Subcutaneous adipose tissue (tissue), 4 donors: ENCODE results near the gene CLMP. TPM values are rescaled to one million over a fixed set of nuclear protein-coding genes. Genes with fewer than 3 reads are reported as not detected.

Experiments
- total RNA-seq, 4 donors: library from RNA; depleted of rRNA; stranded (reverse); fragments of >200 nt; gene quantifications; one replicate each; pipeline ENCODE4 v1.1.0, GENCODE V29; 2016
- TF ChIP-seq, protein P1 (sequence below): fragments of 450-650 bp; IDR thresholded peaks from one replicate; pipeline ENCODE4 v1.5.1; 2016; ENCODE audit warnings: low read depth, mild to moderate bottlenecking, control low read depth, antibody characterized with exemption, moderate library complexity

The CLMP gene
- total RNA-seq, 4 donors from 2014 or later: 201 to 240 (median 209) TPM

DNA sequence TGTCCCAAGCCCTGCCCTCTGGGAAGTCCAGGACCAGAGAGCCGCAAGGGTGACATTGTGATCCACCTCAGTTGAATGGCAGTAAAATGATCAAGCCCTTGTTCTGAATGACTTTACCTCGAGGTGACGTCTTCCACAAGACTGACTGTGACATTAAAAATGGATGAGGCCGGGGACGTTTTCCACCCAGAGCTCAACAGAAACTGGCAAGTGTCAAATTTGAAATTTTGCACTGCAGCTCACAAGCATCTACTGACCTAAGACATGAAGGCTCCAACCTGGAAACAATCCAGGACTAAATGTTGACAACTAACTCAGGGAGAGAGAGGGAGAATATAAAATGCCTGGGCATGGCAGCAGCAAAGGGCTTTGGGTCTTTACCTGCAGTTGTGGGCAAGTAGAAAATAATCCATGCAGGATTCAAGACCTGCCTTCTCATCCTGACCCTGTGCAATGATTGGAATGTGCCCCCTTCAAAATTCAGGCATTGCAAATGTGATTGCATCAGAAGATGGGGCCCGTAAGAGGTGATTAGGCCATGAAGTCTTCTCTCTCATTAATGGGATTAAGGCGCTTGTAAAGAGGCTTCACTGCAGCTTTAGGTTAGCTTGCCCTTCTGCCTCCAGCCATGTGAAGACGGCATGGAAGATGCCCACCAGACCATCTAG is 33.6 kb upstream of the CLMP start:
- TF ChIP-seq, protein P1, sequence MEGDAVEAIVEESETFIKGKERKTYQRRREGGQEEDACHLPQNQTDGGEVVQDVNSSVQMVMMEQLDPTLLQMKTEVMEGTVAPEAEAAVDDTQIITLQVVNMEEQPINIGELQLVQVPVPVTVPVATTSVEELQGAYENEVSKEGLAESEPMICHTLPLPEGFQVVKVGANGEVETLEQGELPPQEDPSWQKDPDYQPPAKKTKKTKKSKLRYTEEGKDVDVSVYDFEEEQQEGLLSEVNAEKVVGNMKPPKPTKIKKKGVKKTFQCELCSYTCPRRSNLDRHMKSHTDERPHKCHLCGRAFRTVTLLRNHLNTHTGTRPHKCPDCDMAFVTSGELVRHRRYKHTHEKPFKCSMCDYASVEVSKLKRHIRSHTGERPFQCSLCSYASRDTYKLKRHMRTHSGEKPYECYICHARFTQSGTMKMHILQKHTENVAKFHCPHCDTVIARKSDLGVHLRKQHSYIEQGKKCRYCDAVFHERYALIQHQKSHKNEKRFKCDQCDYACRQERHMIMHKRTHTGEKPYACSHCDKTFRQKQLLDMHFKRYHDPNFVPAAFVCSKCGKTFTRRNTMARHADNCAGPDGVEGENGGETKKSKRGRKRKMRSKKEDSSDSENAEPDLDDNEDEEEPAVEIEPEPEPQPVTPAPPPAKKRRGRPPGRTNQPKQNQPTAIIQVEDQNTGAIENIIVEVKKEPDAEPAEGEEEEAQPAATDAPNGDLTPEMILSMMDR: no peak

DNA sequence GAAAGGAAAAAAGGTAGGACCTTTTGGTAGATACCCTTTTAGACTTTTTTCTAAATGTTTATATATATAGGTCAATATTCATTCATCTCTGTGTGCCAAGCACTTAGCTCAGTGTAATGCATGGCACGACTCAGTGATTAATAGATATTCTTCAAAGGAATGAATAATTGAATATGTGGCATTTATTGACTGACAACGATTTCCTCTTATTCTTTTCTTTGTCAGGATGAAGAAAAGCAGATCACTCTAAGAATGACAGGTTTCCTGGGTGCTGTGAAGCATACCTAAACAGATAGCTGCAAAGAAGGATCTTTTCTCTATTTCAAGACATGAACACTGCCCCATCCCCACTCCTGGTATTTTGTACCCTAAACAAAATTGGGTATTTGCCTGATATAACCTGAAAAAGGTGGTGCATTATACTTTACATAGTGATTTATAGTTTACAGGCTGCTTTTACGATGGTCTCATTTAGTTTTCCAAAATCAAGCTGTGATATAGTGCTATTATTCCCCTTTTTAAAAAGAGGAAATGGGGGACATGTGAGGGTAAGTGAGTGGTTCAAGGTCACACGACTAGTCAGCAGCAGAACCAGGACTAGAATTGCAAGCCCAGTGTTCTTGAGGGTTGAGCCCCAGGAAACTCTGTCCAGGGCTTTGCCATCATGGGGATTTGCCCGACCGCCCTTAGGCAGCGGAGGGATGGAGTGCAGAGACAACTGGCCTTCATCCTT is 32.9 kb upstream of the CLMP start:
- TF ChIP-seq, protein P1: no peak

DNA sequence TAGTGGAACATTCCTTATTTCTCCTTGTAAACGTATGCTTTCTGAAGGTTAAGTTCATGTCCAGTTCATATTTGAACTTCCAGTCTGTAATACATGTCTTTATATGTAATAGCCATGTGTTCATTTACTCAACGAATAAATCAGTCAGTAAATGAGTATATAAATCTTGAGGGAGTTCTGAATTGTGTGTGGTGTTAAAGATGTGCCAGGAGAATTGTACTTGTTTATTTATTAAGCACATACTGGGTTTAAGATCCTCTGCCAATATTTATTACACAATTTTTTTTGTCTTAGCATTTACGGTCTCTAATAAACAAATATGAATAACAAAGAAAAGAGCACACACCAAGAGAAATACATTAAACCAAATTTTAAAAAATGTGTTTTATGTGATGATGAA is 26.5 kb upstream of the CLMP start:
- TF ChIP-seq, protein P1: no peak

DNA sequence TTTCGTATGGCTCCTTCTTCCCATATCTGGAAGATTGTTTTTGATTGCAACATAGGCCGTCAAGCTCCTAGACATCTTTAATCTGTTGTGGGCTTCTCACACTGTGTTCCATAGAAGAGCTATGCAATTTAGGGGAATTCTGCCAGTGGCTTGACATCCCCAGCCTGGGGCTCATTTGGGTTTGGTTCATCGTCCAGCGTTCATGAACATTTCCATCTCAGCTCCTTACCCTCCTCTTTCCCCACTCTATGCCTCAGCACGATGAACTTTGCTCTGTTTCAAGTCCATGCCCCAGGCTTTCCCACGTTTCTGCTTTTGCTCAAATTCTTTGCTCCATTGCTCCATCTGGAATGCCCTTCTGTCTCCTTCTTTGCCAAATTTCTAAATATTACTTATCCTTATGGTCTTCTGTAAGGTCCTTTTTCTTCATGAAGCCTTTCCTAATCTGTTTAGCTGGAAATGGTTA is 26.1 kb upstream of the CLMP start:
- TF ChIP-seq, protein P1: no peak

DNA sequence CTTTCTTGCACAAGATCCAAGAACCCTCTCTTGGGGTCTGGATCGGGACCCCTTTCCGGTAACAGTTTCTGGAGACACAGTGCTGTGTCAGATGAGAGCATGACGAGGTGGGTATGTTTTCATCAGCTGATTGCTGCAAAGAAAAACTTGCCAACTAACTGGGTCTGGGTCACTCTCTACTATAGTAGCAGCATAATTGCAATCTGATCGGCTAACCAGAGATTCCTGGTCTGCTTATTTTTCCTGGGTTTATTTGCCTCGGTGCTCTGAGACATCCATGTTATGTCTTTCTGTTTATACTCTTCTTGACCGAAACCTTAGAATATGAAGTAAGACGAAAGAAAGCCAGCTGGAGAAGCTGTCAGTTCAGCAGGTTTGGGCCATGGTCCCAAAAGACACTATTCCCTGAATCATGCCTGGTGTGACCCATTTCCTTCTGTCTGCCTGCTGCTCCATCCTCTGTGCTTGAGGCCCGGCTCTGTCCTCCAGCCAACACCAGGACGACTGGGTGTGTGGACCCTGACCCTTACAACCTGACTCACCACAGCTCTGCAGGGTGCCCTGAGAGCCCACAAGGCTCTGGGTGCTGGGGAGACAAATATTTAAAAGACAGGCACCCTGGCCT is 24.1 kb upstream of the CLMP start:
- TF ChIP-seq, protein P1: no peak

DNA sequence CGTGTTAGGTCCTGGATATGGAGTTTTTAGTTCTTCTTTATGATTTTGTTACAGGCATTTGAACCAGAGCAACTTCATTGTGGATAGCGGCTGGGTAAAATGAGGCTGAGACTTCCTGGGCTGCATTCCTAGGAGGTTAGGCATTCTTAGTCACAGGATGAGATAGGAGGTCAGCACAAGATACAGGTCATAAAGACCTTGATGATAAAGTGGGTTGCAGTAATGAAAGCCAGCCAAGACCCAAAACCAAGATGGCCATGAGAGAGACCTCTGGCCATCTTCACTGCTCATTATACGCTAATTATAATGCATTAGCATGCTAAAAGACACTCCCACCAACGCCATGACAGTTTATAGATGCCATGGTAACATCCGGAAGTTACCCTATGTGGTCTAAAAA is 23.4 kb upstream of the CLMP start:
- TF ChIP-seq, protein P1: no peak

DNA sequence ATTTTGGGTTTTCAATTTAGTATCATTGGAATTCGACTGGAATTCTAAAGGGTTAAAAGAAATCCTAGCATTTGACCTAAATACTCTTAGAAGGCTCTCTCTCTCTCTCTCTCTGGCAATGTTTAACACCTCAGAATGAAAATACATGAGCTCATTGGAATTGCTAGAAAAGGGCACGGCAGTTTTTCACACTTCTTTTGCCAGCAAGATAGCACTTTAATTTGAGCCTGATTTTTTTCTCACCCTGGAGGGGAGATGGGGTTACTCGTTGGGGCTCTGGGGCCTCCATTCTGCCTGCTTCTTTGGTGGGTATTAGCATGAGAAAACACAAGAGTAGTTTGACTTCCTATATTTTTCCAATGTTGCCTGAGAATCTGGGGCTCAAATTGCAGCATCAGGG is 22.8 kb upstream of the CLMP start:
- TF ChIP-seq, protein P1: no peak
